Memory B cell (primary cell): ENCODE results near the gene CEP290.

ENCODE experiments used
- ATAC-seq: fragments of 150-1000 bp; cut with Tn5 transposase; 2 replicates; pipeline ENCODE4 v1.10.0; 2021; ENCODE audit warnings: low read depth, mild to moderate bottlenecking, moderate library complexity
- DNase-seq, 2 donors: peaks; one replicate each; pipeline ENCODE4 v3.0.0; 2022; ENCODE audit warnings: low spot score in 2 of 2
- H3K27ac Mint-ChIP-seq: one replicate; pipeline ENCODE4 v1.8.0; 2022; ENCODE audit warnings: mild to moderate bottlenecking, moderate library complexity, mixed read lengths
- H3K27me3 Mint-ChIP-seq: one replicate; pipeline ENCODE4 v1.8.0; 2022; ENCODE audit warnings: mixed read lengths
- H3K36me3 Mint-ChIP-seq: one replicate; pipeline ENCODE4 v1.8.0; 2022; ENCODE audit warnings: mild to moderate bottlenecking, mixed read lengths
- H3K4me1 Mint-ChIP-seq: one replicate; pipeline ENCODE4 v1.8.0; 2022; ENCODE audit warnings: mixed read lengths
- H3K4me3 Mint-ChIP-seq: one replicate; pipeline ENCODE4 v1.8.0; 2022; ENCODE audit warnings: mild to moderate bottlenecking, moderate library complexity, mixed read lengths
- H3K9me3 Mint-ChIP-seq: one replicate; pipeline ENCODE4 v1.8.0; 2022; ENCODE audit warnings: mixed read lengths

CEP290 gene

DNA sequence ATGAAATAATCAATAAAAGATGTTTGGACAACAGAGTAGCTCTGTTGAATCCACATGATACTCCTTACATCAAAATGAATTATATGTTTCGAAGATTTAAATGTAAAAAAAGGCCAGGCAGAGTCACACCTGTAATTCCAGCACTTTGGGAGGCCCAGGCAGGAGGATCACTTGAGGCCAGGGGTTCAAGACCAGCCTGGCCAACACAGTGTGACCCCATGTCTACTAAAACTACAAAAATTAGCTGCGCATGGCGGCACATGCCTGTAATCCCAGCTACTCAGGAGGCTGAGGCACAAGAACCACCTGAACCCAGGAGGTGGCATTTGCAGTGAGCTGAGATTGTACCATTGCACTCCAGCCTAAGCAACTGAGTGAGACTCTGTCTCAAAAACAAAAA lies 14.8 kb downstream of the CEP290 start:
- no peak for ATAC-seq
- Mint-ChIP-seq H3K9me3 (no peaks in the 10 kb centered on the region), H3K4me3 (no peak overlapping the region), H3K27me3 (no peaks in the 10 kb centered on the region), H3K27ac (no peak overlapping the region), H3K36me3 (peaks cover 10% of the 10 kb centered on the region), H3K4me1 (no peaks in the 10 kb centered on the region)
- DNase-seq = no peak

DNA sequence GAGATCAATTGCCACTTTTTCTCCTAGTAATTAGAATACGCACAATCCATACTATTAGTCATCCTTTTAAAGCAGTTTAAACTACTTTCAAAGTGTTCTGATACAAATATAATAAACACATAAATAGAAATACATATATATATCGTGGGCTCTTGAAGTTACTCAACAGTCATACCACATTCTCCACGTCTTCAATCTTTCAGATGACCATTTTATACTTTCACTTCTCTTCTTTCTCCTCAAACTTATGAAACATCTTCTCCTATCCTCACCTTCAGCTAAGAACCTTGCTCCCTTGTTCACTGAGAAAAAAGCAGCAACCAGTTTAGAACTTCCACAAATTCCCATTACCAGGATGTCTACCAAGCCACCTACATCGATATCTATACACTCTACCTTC lies 19.2 kb downstream of the CEP290 start:
- peaks cover 9% of the 10 kb centered on the region for H3K36me3 Mint-ChIP-seq
- no peaks in the 10 kb centered on the region for H3K9me3 Mint-ChIP-seq
- no peaks in the 10 kb centered on the region for H3K4me1 Mint-ChIP-seq
- no peak for DNase-seq
- no peak overlapping the region for H3K4me3 Mint-ChIP-seq
- no peaks in the 10 kb centered on the region for H3K27me3 Mint-ChIP-seq
- ATAC-seq = no peak
- H3K27ac Mint-ChIP-seq = no peak overlapping the region

DNA sequence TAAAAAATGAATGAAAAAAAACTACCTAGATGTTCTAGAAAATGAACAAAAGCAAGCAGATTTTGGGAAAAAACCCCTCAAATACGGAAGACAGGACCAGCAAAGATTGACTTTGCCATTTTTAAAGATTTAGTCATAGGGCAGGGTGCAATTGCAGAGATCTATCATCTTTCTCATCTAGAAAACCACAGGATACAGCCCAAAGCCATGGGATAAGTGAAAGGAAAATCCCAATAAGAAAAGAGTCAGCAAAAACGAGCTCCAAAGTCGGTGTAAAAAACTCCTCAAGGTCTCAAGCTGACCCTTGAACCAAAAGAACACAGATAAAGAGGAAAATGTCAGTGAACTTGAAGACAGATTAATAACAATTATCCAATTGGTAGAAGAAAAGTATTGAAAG lies 28.0 kb downstream of the CEP290 start:
- H3K4me1 Mint-ChIP-seq = no peaks in the 10 kb centered on the region
- H3K36me3 Mint-ChIP-seq = peaks cover 31% of the 10 kb centered on the region
- ATAC-seq (no peak), DNase-seq (no peak)
- H3K9me3 Mint-ChIP-seq = no peaks in the 10 kb centered on the region
- H3K27ac Mint-ChIP-seq = peak overlapping the region; percentile 63
- H3K27me3 Mint-ChIP-seq = no peaks in the 10 kb centered on the region
- no peak overlapping the region for H3K4me3 Mint-ChIP-seq

DNA sequence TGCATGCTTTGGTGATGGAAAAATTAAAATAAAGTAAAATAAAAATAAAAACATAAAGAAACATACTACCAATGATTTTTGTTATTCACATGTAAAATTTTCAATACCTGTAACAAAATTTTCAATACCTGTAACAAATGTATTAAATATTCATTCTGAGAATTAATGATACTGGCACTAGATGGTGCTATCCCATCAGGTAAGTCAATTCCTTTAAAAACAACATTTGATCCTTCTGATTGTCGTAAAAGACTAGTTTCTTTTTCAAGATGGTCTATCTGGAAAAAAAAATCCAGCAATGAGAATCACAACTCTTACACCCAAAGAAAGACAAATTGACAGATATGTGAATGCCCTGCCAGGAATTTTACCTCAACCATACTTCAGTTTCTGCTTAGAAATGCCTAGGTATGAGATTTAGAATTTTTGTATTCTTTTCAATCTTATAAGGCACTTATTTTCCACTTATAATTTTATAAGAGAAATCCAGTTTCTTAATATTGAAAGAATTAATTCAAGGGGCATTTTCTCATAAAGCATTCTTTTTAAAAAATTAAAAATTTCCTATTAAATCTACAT lies 30.7 kb downstream of the CEP290 start:
- Mint-ChIP-seq H3K9me3 (no peaks in the 10 kb centered on the region), H3K4me3 (no peak overlapping the region), H3K27me3 (no peaks in the 10 kb centered on the region), H3K4me1 (no peaks in the 10 kb centered on the region), H3K36me3 (peaks cover 28% of the 10 kb centered on the region), H3K27ac (no peak overlapping the region)
- ATAC-seq (no peak), DNase-seq (no peak)

DNA sequence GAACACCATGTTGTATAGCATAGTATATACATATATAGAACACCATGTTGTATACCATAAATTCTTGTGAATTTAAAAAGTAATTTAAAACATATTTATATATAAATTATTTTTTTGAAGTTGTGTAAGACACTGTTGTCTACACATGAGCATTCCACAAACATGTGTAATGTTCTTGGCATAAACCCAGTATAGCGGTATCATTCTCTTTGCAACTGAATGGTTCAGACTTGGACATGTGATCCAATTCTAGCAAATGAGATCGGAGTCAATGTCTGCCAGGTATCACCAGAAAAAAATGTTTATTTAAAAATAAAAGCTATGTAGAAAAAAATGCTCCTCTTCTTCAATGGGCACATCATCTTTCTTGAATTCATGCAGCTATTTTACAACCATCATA lies 33.9 kb downstream of the CEP290 start:
- Mint-ChIP-seq H3K27ac (no peak overlapping the region), H3K4me3 (no peak overlapping the region), H3K36me3 (peaks cover 22% of the 10 kb centered on the region), H3K27me3 (no peaks in the 10 kb centered on the region), H3K9me3 (no peaks in the 10 kb centered on the region), H3K4me1 (no peaks in the 10 kb centered on the region)
- DNase-seq (no peak), ATAC-seq (no peak)

DNA sequence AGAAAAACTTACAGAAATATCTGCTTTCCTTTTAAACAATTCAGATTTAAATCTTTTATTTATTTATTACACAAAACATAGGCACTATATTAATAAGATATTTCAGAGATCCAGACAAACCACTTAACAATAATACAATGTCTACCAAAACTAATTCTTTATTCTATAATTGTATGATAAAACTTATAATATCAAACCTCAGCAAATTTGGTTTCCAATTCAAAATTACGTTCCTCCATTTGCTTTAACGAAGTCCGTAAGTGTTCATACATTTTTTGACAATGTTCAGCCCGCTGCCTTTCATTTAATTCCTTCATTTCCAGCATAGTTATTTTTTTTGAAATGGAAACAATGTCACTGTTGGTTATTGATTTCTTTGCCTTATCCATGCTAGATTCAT lies 48.3 kb downstream of the CEP290 start:
- H3K4me3 Mint-ChIP-seq = no peak overlapping the region
- H3K9me3 Mint-ChIP-seq = no peaks in the 10 kb centered on the region
- peaks cover 17% of the 10 kb centered on the region for H3K36me3 Mint-ChIP-seq
- H3K27me3 Mint-ChIP-seq = no peaks in the 10 kb centered on the region
- no peaks in the 10 kb centered on the region for H3K4me1 Mint-ChIP-seq
- ATAC-seq = no peak
- no peak overlapping the region for H3K27ac Mint-ChIP-seq
- no peak for DNase-seq

DNA sequence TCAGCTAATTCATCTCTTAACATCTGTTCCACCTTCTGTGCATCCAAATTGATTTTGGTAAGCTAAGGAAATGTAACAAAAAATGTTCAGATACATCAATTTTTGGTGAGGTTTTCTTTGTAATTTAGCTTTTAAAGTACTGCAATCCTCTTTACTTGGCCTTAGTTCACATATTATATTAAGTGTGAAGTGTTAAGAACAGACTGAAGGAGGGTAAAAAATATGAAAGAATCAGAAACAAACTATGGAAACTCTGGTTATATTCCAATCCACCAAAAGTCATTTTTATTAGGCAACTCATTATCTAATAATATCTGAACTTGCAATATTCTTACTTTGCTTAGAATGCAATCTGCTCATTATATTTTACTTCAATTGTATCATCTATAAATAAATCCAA lies 49.1 kb downstream of the CEP290 start:
- Mint-ChIP-seq H3K4me1 (no peaks in the 10 kb centered on the region), H3K9me3 (no peaks in the 10 kb centered on the region), H3K27ac (no peak overlapping the region), H3K27me3 (no peaks in the 10 kb centered on the region), H3K36me3 (peaks cover 14% of the 10 kb centered on the region), H3K4me3 (no peak overlapping the region)
- no peak for ATAC-seq
- DNase-seq = no peak

DNA sequence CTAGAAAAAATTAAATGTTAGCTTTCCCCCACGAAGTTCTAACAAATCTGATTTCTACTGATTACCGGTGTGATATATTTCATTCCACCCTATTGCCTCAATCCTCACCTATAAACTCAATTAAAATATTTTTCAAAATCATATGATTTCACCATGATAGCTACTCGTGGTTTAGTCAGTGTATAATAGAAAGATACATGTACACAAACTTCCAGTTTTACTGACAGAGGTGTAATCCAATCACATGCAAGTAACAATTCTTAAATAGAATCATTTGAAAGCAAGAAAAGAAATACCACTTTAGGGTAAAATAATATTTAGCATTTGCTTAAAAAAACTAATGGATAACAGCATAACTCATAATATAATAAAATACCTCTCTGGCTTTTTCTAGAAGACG lies 57.7 kb downstream of the CEP290 start:
- Mint-ChIP-seq H3K27me3 (no peaks in the 10 kb centered on the region), H3K4me1 (no peaks in the 10 kb centered on the region), H3K27ac (no peak overlapping the region), H3K36me3 (peaks cover 23% of the 10 kb centered on the region), H3K9me3 (no peaks in the 10 kb centered on the region), H3K4me3 (no peak overlapping the region)
- DNase-seq (no peak), ATAC-seq (no peak)

DNA sequence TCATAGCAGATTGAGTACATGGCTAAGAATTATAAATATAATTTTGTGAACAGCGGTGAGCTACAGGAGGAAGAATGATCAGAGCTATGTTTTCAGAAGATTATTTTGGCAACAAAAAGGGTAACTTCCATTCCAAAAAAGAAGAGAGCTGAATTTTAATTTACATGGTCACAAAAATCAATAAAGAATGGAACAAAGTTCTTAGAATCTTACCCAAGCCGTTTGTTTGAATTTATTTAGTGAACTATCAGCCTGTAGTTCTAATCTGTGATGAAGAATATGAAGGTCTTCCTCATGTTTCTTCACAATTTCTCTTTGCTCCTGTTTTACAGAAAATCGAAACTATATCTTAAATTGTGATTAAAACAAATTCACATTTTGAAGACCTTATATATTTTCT lies 58.3 kb downstream of the CEP290 start:
- no peak overlapping the region for H3K4me3 Mint-ChIP-seq
- no peak for ATAC-seq
- peaks cover 20% of the 10 kb centered on the region for H3K36me3 Mint-ChIP-seq
- H3K27ac Mint-ChIP-seq = no peak overlapping the region
- no peak for DNase-seq
- no peaks in the 10 kb centered on the region for H3K27me3 Mint-ChIP-seq
- no peaks in the 10 kb centered on the region for H3K9me3 Mint-ChIP-seq
- no peaks in the 10 kb centered on the region for H3K4me1 Mint-ChIP-seq

DNA sequence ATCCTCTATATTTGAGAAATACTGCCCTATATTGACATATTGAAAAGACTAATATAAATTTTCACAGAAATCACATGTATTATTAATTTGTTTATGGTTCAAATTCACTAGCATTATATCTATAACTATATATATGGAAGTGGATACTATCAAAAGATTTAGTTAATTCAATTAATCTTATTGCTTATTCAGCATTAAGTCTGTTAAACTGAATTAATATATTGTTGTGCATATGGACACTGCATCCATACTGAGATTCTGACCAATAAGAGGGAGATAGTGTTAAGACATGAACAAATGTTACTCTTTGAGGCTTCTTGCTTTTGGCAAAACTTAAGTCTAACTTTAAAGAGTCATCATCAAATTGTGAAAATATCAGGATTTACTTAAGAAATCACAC lies 60.6 kb downstream of the CEP290 start:
- ATAC-seq = no peak
- Mint-ChIP-seq H3K27ac (no peak overlapping the region), H3K9me3 (no peaks in the 10 kb centered on the region), H3K4me3 (no peak overlapping the region), H3K4me1 (no peaks in the 10 kb centered on the region), H3K27me3 (no peaks in the 10 kb centered on the region), H3K36me3 (peaks cover 23% of the 10 kb centered on the region)
- no peak for DNase-seq

DNA sequence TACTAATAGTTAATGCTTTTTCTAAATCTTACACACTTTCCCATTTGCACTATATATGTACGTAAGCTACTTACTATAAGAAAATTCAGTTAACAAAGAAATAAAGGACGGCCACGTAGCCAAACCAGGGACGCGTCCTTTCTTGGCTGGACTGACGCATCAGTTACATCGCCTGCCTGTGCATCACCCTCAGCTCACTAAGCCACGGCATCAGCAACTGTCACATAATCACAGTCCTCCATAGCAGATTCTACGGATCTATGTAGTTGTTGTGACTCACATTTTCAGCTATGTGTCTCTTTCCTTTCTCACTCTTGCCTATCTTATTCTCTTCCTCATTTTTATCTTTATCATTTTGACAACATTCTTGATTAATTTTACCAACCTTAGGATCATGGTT lies 74.6 kb downstream of the CEP290 start:
- H3K27me3 Mint-ChIP-seq = no peaks in the 10 kb centered on the region
- ATAC-seq = no peak
- peaks cover 25% of the 10 kb centered on the region for H3K36me3 Mint-ChIP-seq
- no peaks in the 10 kb centered on the region for H3K9me3 Mint-ChIP-seq
- H3K27ac Mint-ChIP-seq = no peak overlapping the region
- no peak for DNase-seq
- H3K4me3 Mint-ChIP-seq = no peak overlapping the region
- peaks cover 6% of the 10 kb centered on the region for H3K4me1 Mint-ChIP-seq

DNA sequence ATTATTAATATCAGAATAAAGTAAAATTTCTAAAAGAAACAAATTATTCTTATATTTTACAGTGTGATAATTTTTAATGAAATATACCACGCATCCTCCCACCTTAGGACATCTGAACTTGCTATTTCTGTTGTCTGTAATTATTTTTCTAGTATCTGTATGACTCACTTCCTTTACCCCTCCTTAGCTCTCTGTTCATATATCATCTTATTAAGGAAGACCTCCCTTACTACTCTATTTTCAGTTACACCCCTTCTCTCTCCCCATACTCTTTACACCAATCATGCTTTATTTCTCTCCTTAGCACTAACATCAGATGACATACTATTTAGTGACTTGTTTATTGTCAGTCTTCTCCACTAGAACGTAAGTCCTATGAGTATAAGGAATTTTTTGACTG lies 78.5 kb downstream of the CEP290 start:
- ATAC-seq = no peak
- no peak overlapping the region for H3K4me3 Mint-ChIP-seq
- H3K27me3 Mint-ChIP-seq = no peaks in the 10 kb centered on the region
- DNase-seq = no peak
- peaks cover 6% of the 10 kb centered on the region for H3K4me1 Mint-ChIP-seq
- H3K27ac Mint-ChIP-seq = no peak overlapping the region
- peaks cover 21% of the 10 kb centered on the region for H3K36me3 Mint-ChIP-seq
- H3K9me3 Mint-ChIP-seq = no peaks in the 10 kb centered on the region

DNA sequence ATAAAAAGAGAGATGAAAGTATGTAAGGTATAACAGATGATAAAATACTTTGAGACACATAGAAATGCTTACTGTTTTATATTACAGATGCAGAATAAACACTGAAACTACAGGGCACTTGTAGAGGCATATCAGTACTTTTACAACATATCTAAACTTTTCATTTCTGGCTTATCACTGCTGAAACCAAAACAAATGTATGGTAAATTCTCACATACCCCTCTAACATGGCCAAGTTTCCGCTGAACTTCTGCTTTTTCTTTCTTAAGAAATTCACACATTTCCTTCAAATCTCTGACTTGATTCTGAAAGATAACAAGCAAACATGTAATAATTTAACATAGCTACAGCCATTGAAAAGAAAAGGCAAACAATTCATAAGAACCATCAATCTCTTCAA lies 79.4 kb downstream of the CEP290 start:
- peaks cover 6% of the 10 kb centered on the region for H3K4me1 Mint-ChIP-seq

DNA sequence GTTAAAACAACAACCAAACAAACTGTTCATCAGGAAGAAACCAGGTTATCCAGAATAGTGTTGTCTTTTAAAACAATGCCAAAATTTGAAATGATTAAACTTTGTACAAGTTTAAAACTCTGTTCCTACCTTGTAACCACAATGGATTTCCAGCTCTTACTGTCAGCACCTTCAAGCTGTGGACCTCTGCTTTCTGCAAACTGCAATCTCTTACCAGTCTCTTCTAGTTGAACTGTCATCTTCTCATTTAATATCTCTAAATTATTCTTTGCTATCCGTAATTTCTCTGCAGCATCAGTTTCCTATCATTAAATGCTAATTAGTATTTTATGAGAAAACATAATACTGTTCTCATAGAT lies 83.2 kb downstream of the CEP290 start:
- Mint-ChIP-seq H3K9me3 (no peaks in the 10 kb centered on the region), H3K36me3 (peaks cover 28% of the 10 kb centered on the region), H3K27me3 (no peaks in the 10 kb centered on the region), H3K4me1 (peaks cover 6% of the 10 kb centered on the region), H3K4me3 (no peak overlapping the region), H3K27ac (no peak overlapping the region)
- ATAC-seq (no peak), DNase-seq (no peak)

More for the DNA sequence above, 79.4 kb downstream of the CEP290 start:
- Mint-ChIP-seq H3K36me3 (peaks cover 23% of the 10 kb centered on the region), H3K4me3 (no peak overlapping the region), H3K27me3 (no peaks in the 10 kb centered on the region), H3K27ac (peak overlapping the region; percentile 4), H3K9me3 (no peaks in the 10 kb centered on the region)
- no peak for ATAC-seq
- no peak for DNase-seq

DNA sequence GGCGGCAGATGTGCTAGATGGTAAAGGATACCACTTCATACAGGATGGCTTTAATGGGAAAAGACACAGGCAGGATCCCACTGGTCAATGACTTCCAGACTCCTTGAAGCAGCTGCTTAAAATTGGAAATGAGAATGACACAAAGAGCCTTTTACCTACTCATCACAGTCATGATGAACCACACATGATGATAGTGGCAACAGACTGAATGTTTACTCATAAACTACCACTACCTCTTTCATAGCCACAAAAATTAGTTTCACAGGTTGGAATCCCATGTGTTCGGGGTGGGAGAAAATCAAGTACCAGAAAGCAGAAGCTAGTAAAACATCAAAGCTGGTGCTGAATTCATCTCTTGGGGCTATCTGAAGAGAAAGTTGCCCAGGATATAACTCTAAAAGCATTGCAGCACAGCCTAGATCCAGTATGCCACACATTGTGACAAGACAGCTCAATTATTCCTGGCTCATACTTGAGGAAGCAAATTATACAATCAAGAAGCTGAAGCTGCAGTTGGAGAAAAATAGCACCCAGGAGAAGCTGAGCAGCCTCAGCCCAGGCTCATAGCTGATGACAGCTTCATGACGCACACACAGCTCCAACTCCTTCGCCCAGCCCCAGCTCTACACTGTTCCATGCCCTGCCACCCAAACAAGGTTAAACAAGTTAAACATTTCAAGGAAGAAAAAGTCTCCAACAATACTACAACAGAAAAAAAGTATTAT lies 83.7 kb downstream of the CEP290 start:
- Mint-ChIP-seq H3K27me3 (no peaks in the 10 kb centered on the region), H3K4me3 (no peak overlapping the region), H3K27ac (no peak overlapping the region), H3K9me3 (no peaks in the 10 kb centered on the region), H3K4me1 (peaks cover 2% of the 10 kb centered on the region), H3K36me3 (peaks cover 26% of the 10 kb centered on the region)
- ATAC-seq (no peak), DNase-seq (no peak)
